Activated CD8-positive, alpha-beta T cell treated with anti-CD3 and anti-CD28 coated beads for 36 hours (primary cell): Measurements from ENCODE around the gene DOCK4. TPM values are rescaled to one million over a fixed set of nuclear protein-coding genes. Genes with fewer than 3 reads are reported as not detected.

Experiments
- ATAC-seq: fragments of 200-7000 bp; cut with Tn5 transposase; one replicate; pipeline ENCODE4 v1.10.0; 2021; ENCODE audit warnings: mild to moderate bottlenecking, moderate library complexity
- CTCF ChIA-PET: fragments of 350-600 bp; sonication (Branson Sonifier 250); formaldehyde crosslinking; loops from one replicate; lab custom pipeline; 2021; ENCODE audit warnings: antibody characterized with exemption; lab: Charles Lee
- POLR2A ChIA-PET: fragments of 350-600 bp; sonication (Branson Sonifier 250); formaldehyde crosslinking; loops from one replicate; lab custom pipeline; 2021; ENCODE audit warnings: antibody characterized with exemption; lab: Charles Lee
- DNase-seq: peaks from one replicate; pipeline ENCODE4 v3.0.0-alpha.2; 2020
- H3K27ac Mint-ChIP-seq: one replicate; pipeline ENCODE4 v1.8.0; 2021; ENCODE audit warnings: mild to moderate bottlenecking, mixed read lengths
- H3K27me3 Mint-ChIP-seq: one replicate; pipeline ENCODE4 v1.8.0; 2021; ENCODE audit warnings: mixed read lengths
- H3K36me3 Mint-ChIP-seq: one replicate; pipeline ENCODE4 v1.8.0; 2021; ENCODE audit warnings: low read depth, mixed read lengths
- H3K4me1 Mint-ChIP-seq: one replicate; pipeline ENCODE4 v1.8.0; 2021; ENCODE audit warnings: low read depth, mixed read lengths
- H3K4me3 Mint-ChIP-seq: one replicate; pipeline ENCODE4 v1.8.0; 2021; ENCODE audit warnings: mild to moderate bottlenecking, moderate library complexity, mixed read lengths
- H3K9me3 Mint-ChIP-seq: one replicate; pipeline ENCODE4 v1.8.0; 2021; ENCODE audit warnings: mixed read lengths
- CTCF ChIP-seq: fragments of 200-600 bp; IDR thresholded peaks from one replicate; pipeline ENCODE4 v1.8.0; 2022; ENCODE audit warnings: antibody characterized with exemption, mild to moderate bottlenecking
- intact Hi-C: fragments of 100-400 bp; cut with micrococcal nuclease; formaldehyde crosslinking; loops from one replicate; pipeline ENCODE4 v1.10.0; 2022
- total RNA-seq, 2 experiments: library from RNA; stranded (reverse); gene quantifications; one replicate each; pipeline ENCODE4 v1.2.3, GENCODE V29; 2021

DOCK4 gene
- total RNA-seq, 2 experiments from 2014 or later: 0.31 to 0.32 TPM

- intact Hi-C loops: no loop called here
- Mint-ChIP-seq H3K4me1 (no peaks in the 10 kb centered on the region), H3K27ac (no peak overlapping the region), H3K27me3 (peaks cover 12% of the 10 kb centered on the region), H3K9me3 (no peaks in the 10 kb centered on the region), H3K36me3 (no peaks in the 10 kb centered on the region), H3K4me3 (no peak overlapping the region)
- ATAC-seq: no peak
- no peak for DNase-seq
- CTCF ChIA-PET: no interaction called here
- TF ChIP-seq CTCF: no peak
- POLR2A ChIA-PET: no interaction called here
These were observed 328.3 kb downstream of the DOCK4 start for GRCh38 chr7:111877931-111878330.

- Mint-ChIP-seq H3K27me3 (peaks cover 6% of the 10 kb centered on the region), H3K4me3 (no peak overlapping the region), H3K36me3 (no peaks in the 10 kb centered on the region), H3K9me3 (no peaks in the 10 kb centered on the region), H3K27ac (no peak overlapping the region), H3K4me1 (no peaks in the 10 kb centered on the region)
- TF ChIP-seq CTCF: no peak
- no peak for ATAC-seq
- CTCF ChIA-PET: no interaction called here
- POLR2A ChIA-PET: no interaction called here
- no peak for DNase-seq
- intact Hi-C loops: no loop called here
These were observed 332.1 kb downstream of the DOCK4 start for GRCh38 chr7:111873963-111874690.

DNA sequence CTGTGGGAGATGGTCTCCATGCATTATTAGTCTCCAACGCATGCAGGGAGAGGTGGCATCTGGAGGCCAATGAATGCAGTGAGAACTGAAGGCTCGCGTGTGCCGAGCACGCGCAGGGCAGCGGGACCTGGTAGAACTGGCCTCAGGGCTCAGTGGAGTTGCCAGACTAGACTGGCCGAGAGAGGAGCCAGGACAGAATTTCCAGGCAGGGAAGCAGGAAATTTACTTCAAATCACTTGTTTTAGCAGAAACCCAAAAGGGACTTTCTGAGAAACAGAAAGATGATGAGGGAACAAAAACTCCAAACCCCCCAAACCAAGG, 332.9 kb downstream of the DOCK4 start:
- CTCF ChIA-PET: no interaction called here
- Mint-ChIP-seq H3K27me3 (peaks cover 6% of the 10 kb centered on the region), H3K4me3 (no peak overlapping the region), H3K4me1 (no peaks in the 10 kb centered on the region), H3K36me3 (no peaks in the 10 kb centered on the region), H3K27ac (no peak overlapping the region), H3K9me3 (no peaks in the 10 kb centered on the region)
- intact Hi-C loops: no loop called here
- DNase-seq (no peak), ATAC-seq (no peak)
- POLR2A ChIA-PET: no interaction called here
- no peak for TF ChIP-seq CTCF

GRCh38 chr7:111872450-111873325, 333.5 kb downstream of the DOCK4 start:
- CTCF ChIA-PET: no interaction called here
- peaks cover 5% of the 10 kb centered on the region for H3K27me3 Mint-ChIP-seq

More at GRCh38 chr7:111872450-111873325, 333.5 kb downstream of the DOCK4 start:
- Mint-ChIP-seq H3K4me1 (no peaks in the 10 kb centered on the region), H3K27ac (no peak overlapping the region), H3K9me3 (no peaks in the 10 kb centered on the region), H3K4me3 (no peak overlapping the region), H3K36me3 (no peaks in the 10 kb centered on the region)
- POLR2A ChIA-PET: no interaction called here
- intact Hi-C loops: no loop called here
- no peak for TF ChIP-seq CTCF
- ATAC-seq (no peak), DNase-seq (no peak)
